Neutrophil (primary cell): ENCODE results near the gene MLLT3.

Experiments used
- H3K27ac ChIP-seq: fragments of 200-600 bp; sonication (generic); 2 replicates; pipeline ENCODE4 v1.5.1; 2016; ENCODE audit warnings: mild to moderate bottlenecking, moderate library complexity
- H3K27me3 ChIP-seq: fragments of 200-600 bp; sonication (generic); 2 replicates; pipeline ENCODE4 v1.6.0; 2016; ENCODE audit warnings: mild to moderate bottlenecking
- H3K36me3 ChIP-seq: fragments of 200-600 bp; sonication (generic); 2 replicates; pipeline ENCODE4 v1.5.1; 2017
- H3K4me1 ChIP-seq, 2 experiments: fragments of 200-600 bp in 1 of 2; sonication (generic) in 1 of 2; 1 replicate in 1 of 2; 2 replicates in 1 of 2; pipeline versions ENCODE4 v1.5.1 to v1.6.1; 2013 to 2016; ENCODE audit warnings: low read depth in 1 of 2, low read length in 1 of 2, mild to moderate bottlenecking in 1 of 2, moderate library complexity in 1 of 2; ENCODE audit not compliant: control insufficient read depth in 1 of 2, insufficient read depth in 1 of 2
- H3K4me3 ChIP-seq, 2 experiments: fragments of 200-600 bp in 1 of 2; sonication (generic) in 1 of 2; 1 replicate in 1 of 2; 2 replicates in 1 of 2; pipeline ENCODE4 v1.5.1; 2013 to 2016; ENCODE audit warnings: low read depth in 1 of 2, low read length in 1 of 2, mild to moderate bottlenecking in 1 of 2, moderate library complexity in 1 of 2
- H3K9me3 ChIP-seq: fragments of 200-600 bp; sonication (generic); 2 replicates; pipeline ENCODE4 v1.5.1; 2016
- CTCF ChIP-seq: fragments of 200-600 bp; sonication (generic); IDR thresholded peaks from 2 replicates; pipeline ENCODE4 v1.5.1; 2016; ENCODE audit warnings: antibody characterized with exemption

MLLT3 gene

GRCh38 chr9:20378851-20379250 lies 243.4 kb downstream of the MLLT3 start:
- H3K36me3 ChIP-seq, result no peaks in the 10 kb centered on the region
- H3K4me3 ChIP-seq, result no peak overlapping the region
- H3K9me3 ChIP-seq, result no peaks in the 10 kb centered on the region
- H3K27ac ChIP-seq, result no peak overlapping the region
- H3K27me3 ChIP-seq, result no peaks in the 10 kb centered on the region
- peaks cover 0 to 6% of the 10 kb centered on the region in 2 experiments for H3K4me1 ChIP-seq
- TF ChIP-seq CTCF, result no peak

GRCh38 chr9:20377790-20378189 lies 244.5 kb downstream of the MLLT3 start:
- Histone ChIP-seq H3K27me3 (no peaks in the 10 kb centered on the region), H3K4me1 (peaks cover 0 to 6% of the 10 kb centered on the region in 2 experiments), H3K9me3 (no peaks in the 10 kb centered on the region), H3K4me3 (no peak overlapping the region), H3K36me3 (no peaks in the 10 kb centered on the region), H3K27ac (no peak overlapping the region)
- TF ChIP-seq CTCF, result no peak

GRCh38 chr9:20376731-20377375 lies 245.4 kb downstream of the MLLT3 start:
- Histone ChIP-seq H3K9me3 (no peaks in the 10 kb centered on the region), H3K36me3 (no peaks in the 10 kb centered on the region), H3K4me3 (no peak overlapping the region), H3K4me1 (peaks cover 0 to 6% of the 10 kb centered on the region in 2 experiments), H3K27ac (no peak overlapping the region), H3K27me3 (no peaks in the 10 kb centered on the region)
- TF ChIP-seq CTCF, result no peak

GRCh38 chr9:20376042-20376441 lies 246.3 kb downstream of the MLLT3 start:
- H3K4me1 ChIP-seq, result peaks cover 0 to 6% of the 10 kb centered on the region in 2 experiments
- H3K27ac ChIP-seq, result no peak overlapping the region
- H3K36me3 ChIP-seq, result no peaks in the 10 kb centered on the region
- no peaks in the 10 kb centered on the region for H3K27me3 ChIP-seq
- H3K4me3 ChIP-seq, result no peak overlapping the region
- H3K9me3 ChIP-seq, result no peaks in the 10 kb centered on the region
- no peak for TF ChIP-seq CTCF

- no peak overlapping the region for H3K4me3 ChIP-seq
- H3K27me3 ChIP-seq, result no peaks in the 10 kb centered on the region
- H3K36me3 ChIP-seq, result no peaks in the 10 kb centered on the region
- H3K9me3 ChIP-seq, result no peaks in the 10 kb centered on the region
- TF ChIP-seq CTCF, result no peak
- no peak overlapping the region for H3K27ac ChIP-seq
- H3K4me1 ChIP-seq, result peaks cover 0 to 6% of the 10 kb centered on the region in 2 experiments
Observed at GRCh38 chr9:20373263-20373662, 249.0 kb downstream of the MLLT3 start.
